OCI-LY1 (cell line): Measurements from ENCODE around the gene CCDC40.
"Not testable (repeated sequence)": the region's sequence is repeated elsewhere in the genome, so short reads cannot be mapped to it uniquely, and the experiment has no call there.

ENCODE experiments used
- H2AFZ ChIP-seq: fragments of 200-600 bp; sonication (generic), shearing (Covaris generic); 2 replicates; pipeline ENCODE4 v1.6.0; 2014; ENCODE audit warnings: antibody characterized with exemption, mild to moderate bottlenecking, low read length
- H3F3A ChIP-seq: fragments of 200-600 bp; sonication (generic), shearing (Covaris generic); 2 replicates; pipeline ENCODE4 v1.6.0; 2014; ENCODE audit warnings: mild to moderate bottlenecking, antibody characterized with exemption, low read length, moderate library complexity; ENCODE audit not compliant: insufficient read depth
- H3K27ac ChIP-seq: fragments of 200-600 bp; sonication (generic); 2 replicates; pipeline ENCODE4 v1.5.1; 2014; ENCODE audit warnings: low read length, mixed run types, mild to moderate bottlenecking, low read depth; ENCODE audit not compliant: poor library complexity, severe bottlenecking
- H3K27me3 ChIP-seq: fragments of 200-600 bp; sonication (generic); 2 replicates; pipeline ENCODE4 v1.6.0; 2014; ENCODE audit warnings: antibody characterized with exemption, mild to moderate bottlenecking, low read length, moderate library complexity; ENCODE audit not compliant: insufficient read depth
- H3K36me3 ChIP-seq: fragments of 200-600 bp; sonication (generic); 2 replicates; pipeline ENCODE4 v1.6.1; 2014; ENCODE audit warnings: mild to moderate bottlenecking, antibody characterized with exemption, low read length, moderate library complexity, mixed read lengths; ENCODE audit not compliant: insufficient read depth
- H3K4me1 ChIP-seq: fragments of 200-600 bp; sonication (generic); 2 replicates; pipeline ENCODE4 v1.5.1; 2014; ENCODE audit warnings: mild to moderate bottlenecking, low read length, moderate library complexity; ENCODE audit not compliant: insufficient read depth, severe bottlenecking
- H3K4me2 ChIP-seq: fragments of 200-600 bp; sonication (generic), shearing (Covaris generic); 2 replicates; pipeline ENCODE4 v1.6.1; 2014; ENCODE audit warnings: low read length
- H3K4me3 ChIP-seq: fragments of 200-600 bp; sonication (generic); 2 replicates; pipeline ENCODE4 v1.5.1; 2014; ENCODE audit warnings: low read length, low read depth, mild to moderate bottlenecking, mixed read lengths; ENCODE audit not compliant: poor library complexity, severe bottlenecking
- H3K79me2 ChIP-seq: fragments of 200-600 bp; shearing (Covaris generic); 2 replicates; pipeline ENCODE4 v1.6.1; 2016; ENCODE audit warnings: mixed run types, low read length, mixed read lengths; ENCODE audit not compliant: insufficient read depth
- H3K9ac ChIP-seq: fragments of 200-600 bp; sonication (generic), shearing (Covaris generic); 2 replicates; pipeline ENCODE4 v1.6.1; 2014; ENCODE audit warnings: mild to moderate bottlenecking, low read length, mixed read lengths
- H3K9me2 ChIP-seq: fragments of 200-600 bp; sonication (generic), shearing (Covaris generic); 2 replicates; pipeline ENCODE4 v1.6.1; 2014; ENCODE audit warnings: low read depth, mild to moderate bottlenecking, low read length, mixed read lengths
- H3K9me3 ChIP-seq: fragments of 200-600 bp; shearing (Covaris generic); 2 replicates; pipeline ENCODE4 v1.6.1; 2014; ENCODE audit warnings: low read length, mixed read lengths
- H4K20me1 ChIP-seq: fragments of 200-600 bp; sonication (generic), shearing (Covaris generic); 2 replicates; pipeline ENCODE4 v1.6.0; 2016; ENCODE audit warnings: mild to moderate bottlenecking, low read length; ENCODE audit not compliant: insufficient read depth
- CTCF ChIP-seq: fragments of 200-600 bp; sonication (generic), shearing (Covaris generic); IDR thresholded peaks from 2 replicates; pipeline ENCODE4 v1.5.1; 2017; ENCODE audit warnings: mild to moderate bottlenecking, antibody characterized with exemption, low read length, moderate library complexity, mixed read lengths
- EZH2 ChIP-seq: fragments of 200-600 bp; sonication (generic), shearing (Covaris generic); IDR thresholded peaks from 2 replicates; pipeline ENCODE4 v1.8.0; 2017; ENCODE audit warnings: borderline replicate concordance, mixed run types, mild to moderate bottlenecking, antibody characterized with exemption, low read length, moderate library complexity, mixed read lengths

Gene CCDC40

GRCh38 chr17:80089762-80090161, 53.3 kb downstream of the CCDC40 start:
- H3F3A ChIP-seq = no peaks in the 10 kb centered on the region
- no peak overlapping the region for H3K4me3 ChIP-seq
- no peak overlapping the region for H2AFZ ChIP-seq
- no peaks in the 10 kb centered on the region for H3K9me2 ChIP-seq
- no peak overlapping the region for H3K27ac ChIP-seq
- no peaks in the 10 kb centered on the region for H3K36me3 ChIP-seq
- no peak overlapping the region for H3K9ac ChIP-seq
- no peaks in the 10 kb centered on the region for H4K20me1 ChIP-seq
- H3K4me1 ChIP-seq = no peaks in the 10 kb centered on the region
- TF ChIP-seq EZH2 = no peak
- no peak for TF ChIP-seq CTCF
- no peaks in the 10 kb centered on the region for H3K79me2 ChIP-seq
- no peaks in the 10 kb centered on the region for H3K27me3 ChIP-seq
- no peak overlapping the region for H3K4me2 ChIP-seq
- H3K9me3 ChIP-seq = no peaks in the 10 kb centered on the region

- H3K9ac ChIP-seq, H3F3A ChIP-seq, H2AFZ ChIP-seq, H3K27ac ChIP-seq, H3K36me3 ChIP-seq, H3K27me3 ChIP-seq, H3K9me2 ChIP-seq, H3K9me3 ChIP-seq, H4K20me1 ChIP-seq, H3K4me1 ChIP-seq, H3K4me2 ChIP-seq, H3K79me2 ChIP-seq, H3K4me3 ChIP-seq: not testable (repeated sequence)
Observed at GRCh38 chr17:80090164-80090563, 53.7 kb downstream of the CCDC40 start.

GRCh38 chr17:80091376-80091775, 54.9 kb downstream of the CCDC40 start:
- no peaks in the 10 kb centered on the region for H3K27me3 ChIP-seq
- no peaks in the 10 kb centered on the region for H4K20me1 ChIP-seq
- no peak overlapping the region for H2AFZ ChIP-seq

More at GRCh38 chr17:80091376-80091775, 54.9 kb downstream of the CCDC40 start:
- H3K4me2 ChIP-seq = no peak overlapping the region
- H3F3A ChIP-seq = no peaks in the 10 kb centered on the region
- no peak for TF ChIP-seq CTCF
- TF ChIP-seq EZH2 = no peak
- no peaks in the 10 kb centered on the region for H3K9me2 ChIP-seq
- no peak overlapping the region for H3K4me3 ChIP-seq
- no peaks in the 10 kb centered on the region for H3K4me1 ChIP-seq
- no peaks in the 10 kb centered on the region for H3K79me2 ChIP-seq
- H3K9me3 ChIP-seq = no peaks in the 10 kb centered on the region
- no peak overlapping the region for H3K27ac ChIP-seq
- no peaks in the 10 kb centered on the region for H3K36me3 ChIP-seq
- no peak overlapping the region for H3K9ac ChIP-seq
